HG03280 (cell line): Measurements from ENCODE around the gene DCT.

Experiments
- ATAC-seq: cut with Tn5 transposase; IDR thresholded peaks from one replicate; pipeline ENCODE4 v1.9.1; 2021; ENCODE audit warnings: mild to moderate bottlenecking, moderate library complexity; ENCODE audit not compliant: unreplicated experiment

Gene DCT

DNA sequence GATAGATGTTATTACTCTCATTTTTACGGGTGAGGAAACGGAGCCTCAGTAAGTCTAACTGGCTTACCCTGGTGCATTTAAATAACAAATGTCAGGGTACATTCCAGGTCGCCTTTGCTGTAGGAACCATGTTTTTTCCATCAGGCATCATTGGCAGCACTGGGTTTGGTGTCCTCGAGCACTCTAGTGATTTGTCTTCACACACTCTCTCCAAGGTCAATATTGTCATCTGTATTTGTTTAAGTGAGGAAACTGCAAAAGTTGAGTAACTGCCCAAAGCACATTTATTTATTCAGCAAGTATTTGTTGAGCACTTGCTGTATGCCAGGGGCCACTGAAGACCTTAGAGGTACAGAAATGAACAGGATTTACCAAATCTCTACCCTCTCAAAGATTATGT is 78.6 kb downstream of the DCT start:
- ATAC-seq, result no peak

DNA sequence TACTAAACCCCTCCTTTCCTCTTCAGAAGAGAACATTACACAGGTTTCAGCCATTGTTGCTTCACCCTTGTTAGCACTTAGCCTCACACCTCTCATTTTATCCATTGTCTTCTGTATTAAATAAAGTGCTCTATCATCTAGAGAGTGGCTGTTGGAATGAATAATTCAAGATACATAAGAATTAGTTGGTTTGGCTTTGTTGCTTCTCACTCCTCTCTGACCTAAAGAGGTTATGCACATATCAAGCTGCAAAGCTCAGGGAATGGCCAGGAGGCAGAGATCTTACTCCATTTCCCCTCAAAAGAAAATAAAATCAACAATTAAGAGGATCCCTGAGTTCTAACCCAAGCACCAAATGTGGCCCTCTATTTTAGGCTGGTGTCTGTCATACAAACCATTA is 79.7 kb downstream of the DCT start:
- ATAC-seq, result no peak

GRCh38 chr13:94395860-94396259 is 83.6 kb downstream of the DCT start:
- ATAC-seq, result no peak

- ATAC-seq, result no peak
Measured at GRCh38 chr13:94394723-94395122, 84.8 kb downstream of the DCT start.

DNA sequence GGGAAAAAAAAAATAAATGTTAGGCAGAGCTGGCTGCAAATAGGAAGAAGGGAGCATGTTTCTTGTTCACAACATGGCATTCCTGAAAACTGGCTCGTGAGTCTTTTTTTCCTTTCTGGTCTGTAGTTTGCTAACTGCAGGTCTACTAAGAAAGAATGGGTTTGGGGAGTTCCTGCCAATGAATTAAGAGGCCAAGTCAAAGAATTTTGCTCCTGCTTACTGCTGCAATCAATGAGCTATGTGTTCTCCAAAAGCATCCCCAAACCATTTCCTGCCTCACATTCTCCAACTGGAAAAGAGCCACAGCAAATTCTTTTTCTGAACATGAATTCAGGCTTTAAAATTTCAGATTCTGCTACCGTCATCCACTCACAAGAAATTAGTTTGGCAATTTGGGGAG is 88.6 kb downstream of the DCT start:
- no peak for ATAC-seq

DNA sequence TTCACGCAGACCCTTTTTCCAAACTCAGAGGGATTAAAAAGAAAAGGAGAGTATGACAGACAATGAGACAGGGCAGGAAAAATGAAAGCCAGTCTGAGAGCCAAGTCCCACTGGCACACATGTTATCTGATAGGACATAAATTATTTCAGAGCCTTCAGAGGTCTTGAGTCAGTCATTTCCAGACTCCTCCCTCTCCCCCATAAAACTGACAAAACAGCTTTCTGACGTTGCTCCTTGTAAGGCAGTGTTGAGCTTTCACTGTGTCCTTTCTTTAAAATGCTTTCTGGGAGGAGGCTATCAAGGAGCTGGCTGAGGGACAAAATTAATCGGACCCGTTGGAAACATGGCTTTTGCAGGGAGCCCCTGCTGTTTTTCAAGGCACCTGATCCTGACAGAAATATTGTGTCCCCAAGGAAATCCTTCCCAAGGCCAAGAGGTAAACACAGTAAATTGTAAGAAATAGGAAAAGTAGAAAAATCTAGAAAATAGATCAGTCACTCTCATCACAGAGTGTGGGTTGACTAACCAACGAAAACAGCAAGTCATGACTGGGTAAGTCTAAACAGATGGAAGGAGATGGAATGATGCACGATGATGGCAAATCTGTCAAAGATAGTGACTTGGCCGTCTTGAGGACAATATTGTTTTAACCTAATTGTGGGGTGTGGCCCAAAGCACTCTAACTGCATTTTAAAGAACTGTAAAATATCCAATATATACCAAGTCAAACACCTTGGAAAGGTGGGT is 89.7 kb downstream of the DCT start:
- no peak for ATAC-seq

GRCh38 chr13:94387047-94387446 is 92.4 kb downstream of the DCT start:
- ATAC-seq, result no peak
